Thyroid gland (tissue), 4 donors: ENCODE measurements around the gene RNF20. TPM values are rescaled to one million over a fixed set of nuclear protein-coding genes. Genes with fewer than 3 reads are reported as not detected.

ENCODE experiments used
- DNase-seq, 2 donors: peaks; one replicate each; pipeline ENCODE4 v3.0.0-alpha.2; 2019
- H3K27ac ChIP-seq, 3 donors: fragments of 200-600 bp; sonication (generic); 1 replicate in 2 of 3; 2 replicates in 1 of 3; pipeline ENCODE4 v1.5.1; 2016 to 2019; ENCODE audit warnings: mild to moderate bottlenecking in 1 of 3, moderate library complexity in 1 of 3
- H3K27me3 ChIP-seq: fragments of 200-600 bp; sonication (generic); one replicate; pipeline ENCODE4 v1.5.1; 2019
- H3K36me3 ChIP-seq, 2 donors: fragments of 200-600 bp; sonication (generic); one replicate each; pipeline ENCODE4 v1.5.1; 2016 to 2019
- H3K4me1 ChIP-seq, 2 donors: fragments of 200-600 bp; sonication (generic); one replicate each; pipeline ENCODE4 v1.5.1; 2017 to 2019
- H3K4me3 ChIP-seq, 3 donors: fragments of 200-600 bp; sonication (generic); replicated peaks in 1 of 3; 1 replicate in 2 of 3; 2 replicates in 1 of 3; pipeline ENCODE4 v1.5.1; 2016; ENCODE audit warnings: mild to moderate bottlenecking in 1 of 3
- H3K9me3 ChIP-seq: fragments of 200-600 bp; sonication (generic); one replicate; pipeline ENCODE4 v1.5.1; 2017
- POLR2A ChIP-seq, 2 donors: fragments of 450-650 bp; IDR thresholded peaks; one replicate each; pipeline ENCODE4 v1.6.1; 2017; ENCODE audit warnings: antibody characterized with exemption in 2 of 2, mild to moderate bottlenecking in 2 of 2, moderate library complexity in 1 of 2
- WGBS, 2 donors: methylation state at CpG; one replicate each; pipeline ENCODE4 v1.1.5; 2017; 5-methylcytosine and 5-hydroxymethylcytosine counted together
- intact Hi-C: fragments of 100-400 bp; cut with DNase I; formaldehyde crosslinking; loops from one replicate; pipeline ENCODE4 v1.15.1; 2023
- total RNA-seq, 4 donors: library from RNA; depleted of rRNA; stranded (reverse); fragments of >200 nt; gene quantifications; one replicate each; pipeline ENCODE4 v1.2.3, GENCODE V29; 2016
- TF ChIP-seq, protein P1 (sequence below), 6 experiments: fragments of 200-600 bp in 3 of 6; fragments of 450-650 bp in 3 of 6; sonication (generic) in 3 of 6; IDR thresholded peaks; one replicate each; pipeline ENCODE4 v1.5.1; 2016 to 2019; ENCODE audit warnings: antibody characterized with exemption in 6 of 6, mild to moderate bottlenecking in 2 of 6, inconsistent platforms in 1 of 6, moderate library complexity in 1 of 6

The RNF20 gene
- total RNA-seq, 4 donors from 2014 or later, result 26.1 to 31.5 (median 26.7) TPM

DNA sequence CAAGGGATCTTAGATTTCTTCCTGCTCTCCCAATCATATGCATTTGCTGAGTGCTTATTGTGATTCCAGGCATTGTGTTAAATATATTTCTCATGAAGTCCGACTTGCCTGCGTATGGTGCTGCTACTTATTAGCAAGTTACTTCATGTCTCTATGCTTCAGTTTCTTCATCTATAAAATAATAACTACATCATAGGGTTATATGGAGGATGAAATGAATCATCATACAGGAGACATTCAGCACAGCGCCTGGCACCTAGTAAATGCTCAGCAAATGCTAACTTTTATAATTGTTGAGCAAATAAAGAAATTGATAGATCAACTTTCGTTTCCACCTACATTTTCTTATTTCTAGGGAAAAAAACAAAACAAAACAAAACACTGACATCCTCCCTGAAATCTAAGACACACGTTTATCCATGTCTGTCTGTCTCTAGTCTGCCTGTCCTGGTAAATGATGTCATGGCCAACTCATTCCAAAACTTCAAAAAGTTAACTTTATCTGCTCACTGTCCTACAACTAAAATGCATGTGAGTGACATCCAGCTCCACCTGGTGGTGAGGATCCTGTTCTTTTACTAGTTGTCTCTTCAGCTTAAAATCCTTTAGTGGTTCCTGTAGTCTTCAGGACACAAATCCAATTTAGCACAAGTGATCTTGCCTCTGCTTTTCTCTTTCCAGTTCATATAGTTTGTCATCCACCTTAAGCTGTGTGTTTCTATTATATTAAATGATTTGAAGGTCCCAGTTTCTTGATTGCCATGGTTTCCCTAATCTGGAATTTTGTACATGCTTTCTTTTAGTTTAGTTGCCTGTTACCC lies 33.5 kb downstream of the RNF20 start:
- no peak overlapping the region for H3K4me3 ChIP-seq
- TF ChIP-seq POLR2A (IDR thresholded peaks at IDR 0.05), result no peak
- TF ChIP-seq, protein P1, sequence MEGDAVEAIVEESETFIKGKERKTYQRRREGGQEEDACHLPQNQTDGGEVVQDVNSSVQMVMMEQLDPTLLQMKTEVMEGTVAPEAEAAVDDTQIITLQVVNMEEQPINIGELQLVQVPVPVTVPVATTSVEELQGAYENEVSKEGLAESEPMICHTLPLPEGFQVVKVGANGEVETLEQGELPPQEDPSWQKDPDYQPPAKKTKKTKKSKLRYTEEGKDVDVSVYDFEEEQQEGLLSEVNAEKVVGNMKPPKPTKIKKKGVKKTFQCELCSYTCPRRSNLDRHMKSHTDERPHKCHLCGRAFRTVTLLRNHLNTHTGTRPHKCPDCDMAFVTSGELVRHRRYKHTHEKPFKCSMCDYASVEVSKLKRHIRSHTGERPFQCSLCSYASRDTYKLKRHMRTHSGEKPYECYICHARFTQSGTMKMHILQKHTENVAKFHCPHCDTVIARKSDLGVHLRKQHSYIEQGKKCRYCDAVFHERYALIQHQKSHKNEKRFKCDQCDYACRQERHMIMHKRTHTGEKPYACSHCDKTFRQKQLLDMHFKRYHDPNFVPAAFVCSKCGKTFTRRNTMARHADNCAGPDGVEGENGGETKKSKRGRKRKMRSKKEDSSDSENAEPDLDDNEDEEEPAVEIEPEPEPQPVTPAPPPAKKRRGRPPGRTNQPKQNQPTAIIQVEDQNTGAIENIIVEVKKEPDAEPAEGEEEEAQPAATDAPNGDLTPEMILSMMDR (IDR thresholded peaks at IDR 0.05), result peak in 1 of 6 experiments; percentile 16
- H3K9me3 ChIP-seq, result no peaks in the 10 kb centered on the region
- peaks cover 15 to 38% of the 10 kb centered on the region in 2 donors for H3K36me3 ChIP-seq
- H3K27ac ChIP-seq, result no peak overlapping the region
- WGBS, 2 donors, result 87 to 91% methylated on average over 5 of the region's 5 CpGs
- H3K27me3 ChIP-seq, result no peaks in the 10 kb centered on the region
- H3K4me1 ChIP-seq, result no peaks in the 10 kb centered on the region
- no peak for DNase-seq
- intact Hi-C loops, result no loop called here

DNA sequence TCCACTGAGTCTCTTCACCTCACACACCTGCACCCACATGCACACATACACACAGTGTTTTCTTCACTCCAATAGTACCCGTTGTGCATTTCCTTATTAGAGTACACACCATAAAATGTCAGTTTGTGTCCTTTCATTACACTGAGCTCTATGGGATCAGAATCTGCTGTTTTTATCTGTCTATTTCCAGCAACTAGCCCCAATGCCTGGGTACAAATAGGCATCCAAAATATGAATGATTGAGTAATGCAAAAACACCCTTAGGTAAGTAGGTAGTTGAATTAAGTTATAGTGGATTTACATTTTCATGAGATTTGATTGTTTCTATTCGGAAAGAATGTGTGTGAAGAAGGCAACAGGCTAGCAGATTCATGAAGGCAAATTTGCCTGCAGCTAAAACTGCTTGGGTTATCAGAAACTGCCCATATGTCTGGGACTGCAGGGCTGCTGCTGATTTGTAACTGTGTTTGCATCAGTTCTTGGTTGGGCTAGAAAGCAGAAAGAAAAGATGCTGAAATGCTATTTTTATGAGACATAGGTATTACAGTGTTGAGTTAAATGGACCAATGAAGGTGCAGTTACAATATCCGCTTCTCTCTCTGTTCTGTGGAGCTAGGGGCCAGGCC lies 34.2 kb downstream of the RNF20 start:
- Histone ChIP-seq H3K27ac (no peak overlapping the region), H3K27me3 (no peaks in the 10 kb centered on the region), H3K4me1 (no peaks in the 10 kb centered on the region), H3K9me3 (no peaks in the 10 kb centered on the region), H3K36me3 (peaks cover 7 to 31% of the 10 kb centered on the region in 2 donors), H3K4me3 (no peak overlapping the region)
- TF ChIP-seq POLR2A (IDR thresholded peaks at IDR 0.05), result no peak
- TF ChIP-seq, protein P1 (IDR thresholded peaks at IDR 0.05), result no peak
- intact Hi-C loops, result no loop called here
- 94 to 98% methylated on average over 3 of the region's 3 CpGs for WGBS, 2 donors
- DNase-seq, result no peak

- H3K27me3 ChIP-seq, result no peaks in the 10 kb centered on the region
- DNase-seq, result no peak
- H3K9me3 ChIP-seq, result no peaks in the 10 kb centered on the region
- H3K36me3 ChIP-seq, result peaks cover 0 to 26% of the 10 kb centered on the region in 2 donors
- no peak for TF ChIP-seq POLR2A (IDR thresholded peaks at IDR 0.05)
- TF ChIP-seq, protein P1 (IDR thresholded peaks at IDR 0.05), result no peak
- H3K27ac ChIP-seq, result no peak overlapping the region
- H3K4me1 ChIP-seq, result no peaks in the 10 kb centered on the region
- 90 to 93% methylated on average over 5 of the region's 5 CpGs for WGBS, 2 donors
- H3K4me3 ChIP-seq, result no peak overlapping the region
- intact Hi-C loops, result no loop called here
Observed at GRCh38 chr9:101569741-101570501, 36.3 kb downstream of the RNF20 start.

DNA sequence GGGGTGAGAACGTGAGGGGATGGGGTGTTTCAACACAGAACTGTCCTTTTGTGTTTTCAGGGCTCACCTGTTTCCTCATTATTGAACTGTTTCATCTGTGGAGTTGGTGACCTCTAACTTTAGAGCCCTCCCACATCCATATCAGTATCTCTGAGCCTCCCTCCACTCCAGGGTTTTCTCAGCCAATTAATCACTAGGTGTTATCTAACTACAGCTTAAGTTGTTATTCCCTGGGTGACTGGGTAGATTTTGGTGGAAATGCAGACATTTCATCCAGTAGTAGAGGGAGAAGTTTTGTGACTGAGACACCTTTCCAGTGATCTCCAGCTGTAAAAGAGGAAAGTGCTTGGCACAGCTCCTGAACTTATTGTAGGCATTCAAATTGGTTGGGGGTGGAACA lies 37.5 kb downstream of the RNF20 start:
- Histone ChIP-seq H3K4me3 (no peak overlapping the region), H3K4me1 (no peaks in the 10 kb centered on the region), H3K27ac (no peak overlapping the region), H3K36me3 (peaks cover 0 to 18% of the 10 kb centered on the region in 2 donors), H3K27me3 (no peaks in the 10 kb centered on the region), H3K9me3 (no peaks in the 10 kb centered on the region)
- intact Hi-C loops, result no loop called here
- TF ChIP-seq POLR2A (IDR thresholded peaks at IDR 0.05), result no peak
- TF ChIP-seq, protein P1 (IDR thresholded peaks at IDR 0.05), result no peak
- no peak for DNase-seq
- WGBS, 2 donors, result 83 to 92% methylated on average over 1 of the region's 1 CpG
